Measurements from ENCODE around the gene CDAN1. TPM values are rescaled to one million over a fixed set of nuclear protein-coding genes. Genes with fewer than 3 reads are reported as not detected.

CDAN1 gene
- total RNA-seq, 2 donors from 2014 or later = 22.3 to 26.9 TPM

DNA sequence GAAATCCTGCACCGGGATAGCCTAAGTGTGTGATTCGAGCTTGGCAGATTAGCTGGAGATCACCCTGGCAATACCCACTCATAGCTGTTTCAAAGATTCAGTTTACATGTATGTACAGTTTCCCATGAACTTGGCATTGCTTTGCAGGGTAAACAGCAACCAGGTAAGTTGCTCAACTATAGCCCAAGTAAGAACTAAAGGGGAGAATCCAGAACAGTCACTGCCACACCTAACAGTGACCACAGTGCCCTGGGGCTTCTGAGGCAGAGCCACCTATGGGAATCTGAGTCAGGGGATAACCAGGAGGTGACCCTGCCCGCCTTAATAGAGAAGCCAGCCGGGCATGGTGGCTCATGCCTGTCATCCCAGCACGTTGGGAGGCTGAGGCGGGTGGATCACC lies 15.9 kb downstream of the CDAN1 start:
- TF ChIP-seq, protein P1, sequence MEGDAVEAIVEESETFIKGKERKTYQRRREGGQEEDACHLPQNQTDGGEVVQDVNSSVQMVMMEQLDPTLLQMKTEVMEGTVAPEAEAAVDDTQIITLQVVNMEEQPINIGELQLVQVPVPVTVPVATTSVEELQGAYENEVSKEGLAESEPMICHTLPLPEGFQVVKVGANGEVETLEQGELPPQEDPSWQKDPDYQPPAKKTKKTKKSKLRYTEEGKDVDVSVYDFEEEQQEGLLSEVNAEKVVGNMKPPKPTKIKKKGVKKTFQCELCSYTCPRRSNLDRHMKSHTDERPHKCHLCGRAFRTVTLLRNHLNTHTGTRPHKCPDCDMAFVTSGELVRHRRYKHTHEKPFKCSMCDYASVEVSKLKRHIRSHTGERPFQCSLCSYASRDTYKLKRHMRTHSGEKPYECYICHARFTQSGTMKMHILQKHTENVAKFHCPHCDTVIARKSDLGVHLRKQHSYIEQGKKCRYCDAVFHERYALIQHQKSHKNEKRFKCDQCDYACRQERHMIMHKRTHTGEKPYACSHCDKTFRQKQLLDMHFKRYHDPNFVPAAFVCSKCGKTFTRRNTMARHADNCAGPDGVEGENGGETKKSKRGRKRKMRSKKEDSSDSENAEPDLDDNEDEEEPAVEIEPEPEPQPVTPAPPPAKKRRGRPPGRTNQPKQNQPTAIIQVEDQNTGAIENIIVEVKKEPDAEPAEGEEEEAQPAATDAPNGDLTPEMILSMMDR (IDR thresholded peaks at IDR 0.05) = no peak
- TF ChIP-seq POLR2AphosphoS5 (IDR thresholded peaks at IDR 0.05) (no peak), POLR2A (IDR thresholded peaks at IDR 0.05) (no peak)
- Histone ChIP-seq H3K27me3 (replicated peaks; ENCODE audit: insufficient read depth) (no peaks in the 10 kb centered on the region), H3K4me1 (replicated peaks) (no peaks in the 10 kb centered on the region), H3K4me3 (no peak overlapping the region), H3K9me3 (no peaks in the 10 kb centered on the region), H3K36me3 (peaks cover 0 to 6% of the 10 kb centered on the region in 2 donors), H3K27ac (no peak overlapping the region)
- WGBS = 78% methylated on average over 6 of the region's 6 CpGs
- intact Hi-C loops (cut with DNase I) = no loop called here
- no peak for DNase-seq (ENCODE audit: low spot score)

DNA sequence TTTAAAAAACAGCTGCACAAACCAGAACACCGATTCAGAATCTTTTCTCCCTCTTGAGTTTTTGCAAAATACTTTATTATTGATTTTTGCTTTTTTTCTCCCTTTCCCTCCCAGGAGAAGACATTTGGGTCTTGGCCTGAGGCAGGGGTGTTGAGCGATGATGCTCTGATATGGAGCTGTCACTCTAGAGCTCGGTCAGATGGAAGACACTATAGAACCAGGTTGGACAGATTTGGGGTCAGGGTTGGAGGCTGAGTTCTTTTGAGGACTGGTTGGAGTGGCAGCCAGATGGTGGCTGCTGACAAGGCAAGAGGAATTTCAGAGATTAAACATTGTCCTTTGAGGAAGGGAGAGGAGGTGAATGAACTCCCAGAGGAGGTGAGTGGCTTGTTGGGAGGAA lies 16.9 kb downstream of the CDAN1 start:
- WGBS = 85% methylated on average over 3 of the region's 3 CpGs
- H3K27me3 ChIP-seq (replicated peaks; ENCODE audit: insufficient read depth) = no peaks in the 10 kb centered on the region
- no peak overlapping the region for H3K27ac ChIP-seq
- no peak overlapping the region for H3K4me3 ChIP-seq
- TF ChIP-seq POLR2AphosphoS5 (IDR thresholded peaks at IDR 0.05) (no peak), POLR2A (IDR thresholded peaks at IDR 0.05) (no peak)
- TF ChIP-seq, protein P1 (IDR thresholded peaks at IDR 0.05) = no peak
- no peaks in the 10 kb centered on the region for H3K4me1 ChIP-seq (replicated peaks)
- peaks cover 0 to 1% of the 10 kb centered on the region in 2 donors for H3K36me3 ChIP-seq
- DNase-seq (ENCODE audit: low spot score) = no peak
- intact Hi-C loops (cut with DNase I) = no loop called here
- H3K9me3 ChIP-seq = no peaks in the 10 kb centered on the region

DNA sequence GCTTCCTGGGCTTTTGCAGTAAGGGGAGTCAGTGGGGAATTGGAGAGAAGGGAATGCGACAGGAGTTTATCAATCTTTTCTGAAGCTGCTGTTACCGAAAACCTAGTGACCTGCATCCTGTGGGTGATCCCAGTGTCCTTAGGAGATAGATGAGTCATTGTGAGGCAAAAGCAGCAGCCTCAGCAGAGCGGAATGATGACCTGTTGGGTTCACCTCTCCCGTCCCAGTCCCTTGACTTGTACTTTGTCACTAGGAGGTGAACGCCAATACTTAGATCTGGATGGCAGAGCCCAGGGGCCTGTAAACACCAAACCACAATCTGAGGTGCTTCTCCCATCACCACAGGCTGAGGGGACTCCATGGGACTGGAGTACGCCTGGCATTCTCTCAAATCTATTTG lies 17.9 kb downstream of the CDAN1 start:
- no peaks in the 10 kb centered on the region for H3K36me3 ChIP-seq
- no peaks in the 10 kb centered on the region for H3K27me3 ChIP-seq (replicated peaks; ENCODE audit: insufficient read depth)
- intact Hi-C loops (cut with DNase I) = no loop called here
- no peak for DNase-seq (ENCODE audit: low spot score)
- no peak overlapping the region for H3K4me3 ChIP-seq
- H3K9me3 ChIP-seq = no peaks in the 10 kb centered on the region
- H3K27ac ChIP-seq = no peak overlapping the region
- no peak for TF ChIP-seq POLR2AphosphoS5 (IDR thresholded peaks at IDR 0.05)
- TF ChIP-seq, protein P1 (IDR thresholded peaks at IDR 0.05) = no peak
- TF ChIP-seq POLR2A (IDR thresholded peaks at IDR 0.05) = no peak
- no peaks in the 10 kb centered on the region for H3K4me1 ChIP-seq (replicated peaks)
- whole genome bisulfite sequencing = 89% methylated on average over 6 of the region's 6 CpGs

DNA sequence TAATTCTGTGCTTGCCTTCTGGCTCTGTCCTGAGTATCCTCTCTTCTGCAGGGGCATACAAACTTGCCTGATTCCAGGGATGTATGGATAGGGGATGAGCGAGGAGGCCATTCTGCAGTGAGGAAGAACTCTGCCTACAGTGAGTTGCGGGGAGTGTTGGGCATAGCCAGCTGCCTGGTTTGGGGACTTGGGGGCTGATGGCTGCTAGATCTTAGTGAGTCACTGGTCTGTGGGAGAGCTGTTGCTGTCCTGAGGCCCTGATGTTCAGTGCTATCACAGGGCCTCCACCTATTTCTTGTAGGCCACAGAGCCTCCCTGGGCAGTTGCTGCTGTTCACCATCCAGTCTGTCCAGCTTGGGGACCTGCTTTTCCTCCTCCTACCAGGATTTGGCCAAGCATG lies 20.3 kb downstream of the CDAN1 start:
- intact Hi-C loops (cut with DNase I) = no loop called here
- Histone ChIP-seq H3K4me1 (replicated peaks) (no peaks in the 10 kb centered on the region), H3K9me3 (no peaks in the 10 kb centered on the region), H3K4me3 (no peak overlapping the region), H3K27me3 (replicated peaks; ENCODE audit: insufficient read depth) (no peaks in the 10 kb centered on the region), H3K27ac (no peak overlapping the region), H3K36me3 (no peaks in the 10 kb centered on the region)
- no peak for TF ChIP-seq POLR2A (IDR thresholded peaks at IDR 0.05)
- no peak for TF ChIP-seq POLR2AphosphoS5 (IDR thresholded peaks at IDR 0.05)
- TF ChIP-seq, protein P1 (IDR thresholded peaks at IDR 0.05) = no peak
- WGBS = 94% methylated on average over 2 of the region's 2 CpGs
- DNase-seq (ENCODE audit: low spot score) = no peak

DNA sequence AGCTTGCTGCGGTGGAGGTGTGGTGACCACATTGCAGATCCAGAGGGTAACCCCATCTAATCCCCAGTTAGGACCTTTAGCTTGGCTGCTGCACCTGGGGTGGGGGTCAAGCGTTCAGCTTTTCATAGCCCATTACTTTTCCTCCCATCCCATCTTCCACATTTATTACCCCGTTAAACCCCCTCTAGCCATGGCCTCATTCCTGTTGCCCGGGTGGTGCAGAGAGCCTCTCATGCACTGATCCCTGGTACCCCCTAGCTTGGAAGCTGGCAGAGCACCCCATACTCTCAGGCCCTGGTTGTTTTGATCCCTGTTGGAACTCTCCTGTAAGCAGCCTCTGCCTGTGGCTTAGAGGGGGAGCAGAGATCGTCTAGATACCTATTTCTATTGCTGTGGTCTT lies 20.8 kb downstream of the CDAN1 start:
- no peak overlapping the region for H3K4me3 ChIP-seq
- WGBS = 81% methylated on average over 5 of the region's 5 CpGs
- TF ChIP-seq POLR2AphosphoS5 (IDR thresholded peaks at IDR 0.05) = no peak
- TF ChIP-seq POLR2A (IDR thresholded peaks at IDR 0.05) = no peak
- TF ChIP-seq, protein P1 (IDR thresholded peaks at IDR 0.05) = no peak
- no peaks in the 10 kb centered on the region for H3K36me3 ChIP-seq
- H3K9me3 ChIP-seq = no peaks in the 10 kb centered on the region
- no peak overlapping the region for H3K27ac ChIP-seq
- intact Hi-C loops (cut with DNase I) = no loop called here
- no peak for DNase-seq (ENCODE audit: low spot score)
- H3K27me3 ChIP-seq (replicated peaks; ENCODE audit: insufficient read depth) = no peaks in the 10 kb centered on the region
- no peaks in the 10 kb centered on the region for H3K4me1 ChIP-seq (replicated peaks)

Data from prostate gland (tissue), 2 donors.